ENCODE results near the gene HEBP1. TPM values are rescaled to one million over a fixed set of nuclear protein-coding genes. Genes with fewer than 3 reads are reported as not detected.
A peak's percentile ranks its signal among the peaks of the same experiment; 100 is the strongest.

Gene HEBP1
- total RNA-seq, 2 experiments from 2014 or later: 13.2 to 14.6 TPM

GRCh38 chr12:12983420-12984035, 16.5 kb downstream of the HEBP1 start:
- ATAC-seq (no peak), DNase-seq (no peak)
- no peaks in the 10 kb centered on the region for H3K4me1 Mint-ChIP-seq (ENCODE audit: low read depth)
- H3K36me3 Mint-ChIP-seq (ENCODE audit: low read depth): peaks cover 4% of the 10 kb centered on the region
- H3K9me3 Mint-ChIP-seq (ENCODE audit: insufficient read depth): no peaks in the 10 kb centered on the region
- CTCF ChIA-PET: interaction anchor here (0.7 to 5.3 kb wide), 6 partner anchors 19 to 272 kb away, joined by 3 to 36 read pairs (median 8); no protein-coding TSS in a partner anchor
- no peaks in the 10 kb centered on the region for H3K27me3 Mint-ChIP-seq (ENCODE audit: low read depth)
- no peak overlapping the region for H3K4me3 Mint-ChIP-seq
- H3K27ac Mint-ChIP-seq: no peak overlapping the region
- POLR2A ChIA-PET: no interaction called here

- peaks cover 4% of the 10 kb centered on the region for H3K36me3 Mint-ChIP-seq (ENCODE audit: low read depth)
- no peak for ATAC-seq
- ChIA-PET CTCF (interaction anchor here (1.0 to 5.3 kb wide), 4 partner anchors 67 to 273 kb away, joined by 8 to 36 read pairs (median 14); no protein-coding TSS in a partner anchor), POLR2A (interaction anchor here (0.6 kb wide), 1 partner anchor 193 kb away, joined by 3 read pairs; no protein-coding TSS in a partner anchor)
- H3K4me1 Mint-ChIP-seq (ENCODE audit: low read depth): no peaks in the 10 kb centered on the region
- H3K9me3 Mint-ChIP-seq (ENCODE audit: insufficient read depth): no peaks in the 10 kb centered on the region
- H3K27ac Mint-ChIP-seq: no peak overlapping the region
- no peaks in the 10 kb centered on the region for H3K27me3 Mint-ChIP-seq (ENCODE audit: low read depth)
- DNase-seq: no peak
- H3K4me3 Mint-ChIP-seq: no peak overlapping the region
Measured at GRCh38 chr12:12982331-12982730, 17.7 kb downstream of the HEBP1 start.

- Mint-ChIP-seq H3K36me3 (ENCODE audit: low read depth) (peaks cover 3% of the 10 kb centered on the region), H3K27me3 (ENCODE audit: low read depth) (no peaks in the 10 kb centered on the region), H3K4me1 (ENCODE audit: low read depth) (no peaks in the 10 kb centered on the region), H3K4me3 (no peak overlapping the region), H3K9me3 (ENCODE audit: insufficient read depth) (no peaks in the 10 kb centered on the region), H3K27ac (no peak overlapping the region)
- no peak for DNase-seq
- CTCF ChIA-PET: interaction anchor here (1.1 kb wide), 1 partner anchor 63 kb away, joined by 4 read pairs; no protein-coding TSS in a partner anchor
- POLR2A ChIA-PET: no interaction called here
- ATAC-seq: no peak
Measured at GRCh38 chr12:12979731-12980259, 20.3 kb downstream of the HEBP1 start.

GRCh38 chr12:12979126-12979525, 20.9 kb downstream of the HEBP1 start:
- no peak for DNase-seq
- ChIA-PET CTCF (no interaction called here), POLR2A (no interaction called here)
- Mint-ChIP-seq H3K4me1 (ENCODE audit: low read depth) (no peaks in the 10 kb centered on the region), H3K27me3 (ENCODE audit: low read depth) (no peaks in the 10 kb centered on the region), H3K27ac (no peak overlapping the region), H3K36me3 (ENCODE audit: low read depth) (peaks cover 10% of the 10 kb centered on the region), H3K4me3 (no peak overlapping the region), H3K9me3 (ENCODE audit: insufficient read depth) (no peaks in the 10 kb centered on the region)
- ATAC-seq: no peak

GRCh38 chr12:12977231-12977630, 22.8 kb downstream of the HEBP1 start:
- Mint-ChIP-seq H3K9me3 (ENCODE audit: insufficient read depth) (no peaks in the 10 kb centered on the region), H3K27me3 (ENCODE audit: low read depth) (no peaks in the 10 kb centered on the region), H3K4me3 (no peak overlapping the region), H3K36me3 (ENCODE audit: low read depth) (peaks cover 21% of the 10 kb centered on the region), H3K4me1 (ENCODE audit: low read depth) (no peaks in the 10 kb centered on the region), H3K27ac (no peak overlapping the region)
- ChIA-PET CTCF (interaction anchor here (0.9 to 1.7 kb wide), 5 partner anchors 9 to 235 kb away, joined by 3 to 7 read pairs (median 6); no protein-coding TSS in a partner anchor), POLR2A (interaction anchor here (0.6 kb wide), 1 partner anchor 158 kb away, joined by 3 read pairs; no protein-coding TSS in a partner anchor)
- DNase-seq: no peak
- ATAC-seq: no peak

- DNase-seq (no peak), ATAC-seq (no peak)
- no peaks in the 10 kb centered on the region for H3K9me3 Mint-ChIP-seq (ENCODE audit: insufficient read depth)
- no peak overlapping the region for H3K4me3 Mint-ChIP-seq
- H3K4me1 Mint-ChIP-seq (ENCODE audit: low read depth): no peaks in the 10 kb centered on the region
- H3K27me3 Mint-ChIP-seq (ENCODE audit: low read depth): no peaks in the 10 kb centered on the region
- POLR2A ChIA-PET: no interaction called here
- peaks cover 29% of the 10 kb centered on the region for H3K36me3 Mint-ChIP-seq (ENCODE audit: low read depth)
- CTCF ChIA-PET: interaction anchor here (0.8 to 1.7 kb wide), 7 partner anchors 10 to 236 kb away, joined by 3 to 7 read pairs (median 3); no protein-coding TSS in a partner anchor
- no peak overlapping the region for H3K27ac Mint-ChIP-seq
Measured at GRCh38 chr12:12976366-12976765, 23.7 kb downstream of the HEBP1 start.

GRCh38 chr12:12975322-12976077, 24.6 kb downstream of the HEBP1 start:
- ATAC-seq: no peak
- POLR2A ChIA-PET: no interaction called here
- DNase-seq: no peak
- H3K27ac Mint-ChIP-seq: no peak overlapping the region
- H3K36me3 Mint-ChIP-seq (ENCODE audit: low read depth): peaks cover 31% of the 10 kb centered on the region
- no peaks in the 10 kb centered on the region for H3K4me1 Mint-ChIP-seq (ENCODE audit: low read depth)
- no peak overlapping the region for H3K4me3 Mint-ChIP-seq
- no peaks in the 10 kb centered on the region for H3K9me3 Mint-ChIP-seq (ENCODE audit: insufficient read depth)
- CTCF ChIA-PET: interaction anchor here (0.8 to 3.0 kb wide), 6 partner anchors 10 to 236 kb away, joined by 3 to 8 read pairs (median 4); no protein-coding TSS in a partner anchor
- no peaks in the 10 kb centered on the region for H3K27me3 Mint-ChIP-seq (ENCODE audit: low read depth)

GRCh38 chr12:12974211-12974610, 25.9 kb downstream of the HEBP1 start:
- Mint-ChIP-seq H3K36me3 (ENCODE audit: low read depth) (peaks cover 31% of the 10 kb centered on the region), H3K27me3 (ENCODE audit: low read depth) (no peaks in the 10 kb centered on the region), H3K9me3 (ENCODE audit: insufficient read depth) (no peaks in the 10 kb centered on the region), H3K27ac (no peak overlapping the region), H3K4me3 (no peak overlapping the region), H3K4me1 (ENCODE audit: low read depth) (no peaks in the 10 kb centered on the region)
- DNase-seq: no peak
- ChIA-PET CTCF (interaction anchor here (0.6 to 3.0 kb wide), 4 partner anchors 12 to 137 kb away, joined by 3 to 8 read pairs (median 3); no protein-coding TSS in a partner anchor), POLR2A (no interaction called here)
- ATAC-seq: no peak

GRCh38 chr12:12973019-12973418, 27.0 kb downstream of the HEBP1 start:
- H3K36me3 Mint-ChIP-seq (ENCODE audit: low read depth): peaks cover 31% of the 10 kb centered on the region
- no peak for ATAC-seq
- DNase-seq: no peak
- no peak overlapping the region for H3K4me3 Mint-ChIP-seq
- no peaks in the 10 kb centered on the region for H3K9me3 Mint-ChIP-seq (ENCODE audit: insufficient read depth)
- no peaks in the 10 kb centered on the region for H3K27me3 Mint-ChIP-seq (ENCODE audit: low read depth)
- ChIA-PET POLR2A (no interaction called here), CTCF (interaction anchor here (3.0 kb wide), 1 partner anchor 56 kb away, joined by 8 read pairs; no protein-coding TSS in a partner anchor)
- no peak overlapping the region for H3K27ac Mint-ChIP-seq
- no peaks in the 10 kb centered on the region for H3K4me1 Mint-ChIP-seq (ENCODE audit: low read depth)

GRCh38 chr12:12965836-12966235, 34.2 kb downstream of the HEBP1 start:
- no peaks in the 10 kb centered on the region for H3K9me3 Mint-ChIP-seq (ENCODE audit: insufficient read depth)
- CTCF ChIA-PET: no interaction called here
- no peak overlapping the region for H3K27ac Mint-ChIP-seq
- no peak overlapping the region for H3K4me3 Mint-ChIP-seq
- H3K27me3 Mint-ChIP-seq (ENCODE audit: low read depth): no peaks in the 10 kb centered on the region
- peaks cover 3% of the 10 kb centered on the region for H3K36me3 Mint-ChIP-seq (ENCODE audit: low read depth)
- ATAC-seq (no peak), DNase-seq (no peak)
- POLR2A ChIA-PET: no interaction called here
- peaks cover 10% of the 10 kb centered on the region for H3K4me1 Mint-ChIP-seq (ENCODE audit: low read depth)

- ChIA-PET POLR2A (no interaction called here), CTCF (interaction anchor here (1.3 kb wide), 1 partner anchor 12 kb away, joined by 3 read pairs; no protein-coding TSS in a partner anchor)
- H3K36me3 Mint-ChIP-seq (ENCODE audit: low read depth): peaks cover 3% of the 10 kb centered on the region
- no peak overlapping the region for H3K4me3 Mint-ChIP-seq
- peak overlapping the region; percentile 78 for H3K27ac Mint-ChIP-seq
- H3K9me3 Mint-ChIP-seq (ENCODE audit: insufficient read depth): no peaks in the 10 kb centered on the region
- H3K27me3 Mint-ChIP-seq (ENCODE audit: low read depth): no peaks in the 10 kb centered on the region
- H3K4me1 Mint-ChIP-seq (ENCODE audit: low read depth): peaks cover 10% of the 10 kb centered on the region
- DNase-seq: no peak
- peak; percentile 49 for ATAC-seq
Measured at GRCh38 chr12:12964255-12964654, 35.8 kb downstream of the HEBP1 start.

All from activated CD8-positive, alpha-beta T cell treated with anti-CD3 and anti-CD28 coated beads, Interleukin-2, amount 10 ng/mL, durations not matched to agents 7 days and 5 days (primary cell).